Endothelial cell of umbilical vein (primary cell): ENCODE data around the gene ZFP57. TPM values are rescaled to one million over a fixed set of nuclear protein-coding genes. Genes with fewer than 3 reads are reported as not detected.
"Not testable (repeated sequence)": the region's sequence is repeated elsewhere in the genome, so short reads cannot be mapped to it uniquely, and the experiment has no call there.

Experiments
- BruUV-seq: library from RNA; stranded (reverse); fragments of 400-500 nt; replicated peaks from 2 replicates; lab custom pipeline; 2021; lab: Mats Ljungman, UMichigan
- CTCF ChIA-PET: fragments of 300-600, 350-600 bp; sonication (Branson Sonifier 250); formaldehyde crosslinking; loops from one replicate; lab custom pipeline; 2021; ENCODE audit warnings: antibody characterized with exemption, inconsistent platforms; lab: Charles Lee
- POLR2A ChIA-PET: fragments of 300-600, 350-600 bp; sonication (Branson Sonifier 250); formaldehyde crosslinking; loops from one replicate; lab custom pipeline; 2021; ENCODE audit warnings: antibody characterized with exemption, inconsistent platforms; lab: Charles Lee
- DNase-seq: peaks from one replicate; pipeline ENCODE4 v3.0.0-alpha.2; 2011; ENCODE audit warnings: low read depth, low spot score
- FAIRE-seq: peaks from 2 replicates; lab custom pipeline; 2011; peaks lifted over from hg19 to GRCh38; lab: Jason Lieb, UNC
- H2AFZ ChIP-seq: 2 replicates; pipeline ENCODE4 v1.6.0; 2012; ENCODE audit warnings: low read depth, low read length, control low read depth, inconsistent platforms
- H3K27ac ChIP-seq: 2 replicates; pipeline ENCODE4 v1.5.1; 2011; ENCODE audit warnings: low read depth, mild to moderate bottlenecking, control low read depth, low read length, moderate library complexity; ENCODE audit not compliant: insufficient read depth
- H3K27me3 ChIP-seq, 2 experiments: 2 replicates each; pipeline versions ENCODE4 v1.6.0 to v1.6.1; 2011; ENCODE audit warnings: low read length in 2 of 2, mixed read lengths in 1 of 2; ENCODE audit not compliant: control insufficient read depth in 2 of 2, insufficient read depth in 2 of 2
- H3K36me3 ChIP-seq, 2 experiments: 2 replicates in 1 of 2; 3 replicates in 1 of 2; pipeline ENCODE4 v1.5.1; 2011; ENCODE audit warnings: low read length in 2 of 2, mild to moderate bottlenecking in 1 of 2, moderate library complexity in 1 of 2; ENCODE audit not compliant: control insufficient read depth in 2 of 2, insufficient read depth in 2 of 2; ENCODE audit errors: extremely low read depth in 1 of 2
- H3K4me1 ChIP-seq: 3 replicates; pipeline ENCODE4 v1.5.1; 2011; ENCODE audit warnings: mild to moderate bottlenecking, low read length; ENCODE audit not compliant: control insufficient read depth, insufficient read depth; ENCODE audit errors: extremely low read depth
- H3K4me2 ChIP-seq: 2 replicates; pipeline ENCODE4 v1.6.1; 2011; ENCODE audit warnings: low read length, control low read depth, mixed read lengths; ENCODE audit not compliant: insufficient read depth
- H3K4me3 ChIP-seq, 3 experiments: fragments of 200-600 bp in 1 of 3; sonication (generic), shearing (Covaris generic) in 1 of 3; replicated peaks in 1 of 3; 2 replicates each; pipeline ENCODE4 v1.5.1; 2011 to 2016; ENCODE audit warnings: control low read depth in 3 of 3, low read length in 3 of 3, mild to moderate bottlenecking in 2 of 3, inconsistent platforms in 1 of 3, low read depth in 1 of 3, moderate library complexity in 1 of 3; ENCODE audit not compliant: insufficient read depth in 1 of 3
- H3K79me2 ChIP-seq: 2 replicates; pipeline ENCODE4 v1.6.0; 2012; ENCODE audit warnings: low read length, inconsistent platforms; ENCODE audit not compliant: control insufficient read depth, insufficient read depth
- H3K9ac ChIP-seq: replicated peaks from 2 replicates; pipeline ENCODE3; 2011; ENCODE audit warnings: low read length, control low read depth; ENCODE audit not compliant: insufficient read depth; ENCODE audit errors: extremely low read depth
- H3K9me1 ChIP-seq: replicated peaks from 3 replicates; pipeline ENCODE4 v1.6.0; 2011; ENCODE audit warnings: mild to moderate bottlenecking, low read length; ENCODE audit not compliant: control insufficient read depth, insufficient read depth; ENCODE audit errors: extremely low read depth
- H3K9me3 ChIP-seq: replicated peaks from 2 replicates; pipeline ENCODE4 v1.5.1; 2012; ENCODE audit warnings: low read length, inconsistent platforms; ENCODE audit not compliant: control insufficient read depth, insufficient read depth
- H4K20me1 ChIP-seq: replicated peaks from 2 replicates; pipeline ENCODE3; 2011; ENCODE audit warnings: mild to moderate bottlenecking, low read length; ENCODE audit not compliant: control insufficient read depth, insufficient read depth; ENCODE audit errors: extremely low read depth
- EZH2 ChIP-seq: IDR thresholded peaks from 2 replicates; pipeline ENCODE4 v1.6.1; 2012; ENCODE audit warnings: borderline replicate concordance, low read depth, mild to moderate bottlenecking, moderate library complexity, low read length, inconsistent platforms; ENCODE audit not compliant: severe bottlenecking
- FOS ChIP-seq: IDR thresholded peaks from 2 replicates; pipeline ENCODE4 v1.6.1; 2011; ENCODE audit warnings: mild to moderate bottlenecking, low read length, moderate library complexity, borderline replicate concordance; ENCODE audit not compliant: insufficient read depth
- GATA2 ChIP-seq: IDR thresholded peaks from 2 replicates; pipeline ENCODE4 v1.7.0; 2011; ENCODE audit warnings: low read depth, mild to moderate bottlenecking, moderate library complexity, mixed read lengths, low read length; ENCODE audit not compliant: insufficient read length, insufficient read depth
- JUN ChIP-seq: IDR thresholded peaks from 2 replicates; pipeline ENCODE4 v1.6.1; 2011; ENCODE audit warnings: borderline replicate concordance, low read depth; ENCODE audit not compliant: insufficient read length, insufficient read depth
- MYC ChIP-seq: IDR thresholded peaks from one replicate; pipeline ENCODE4 v1.6.1; 2011; ENCODE audit warnings: mild to moderate bottlenecking, low read depth, low read length
- POLR2A ChIP-seq: IDR thresholded peaks from 2 replicates; pipeline ENCODE4 v1.6.1; 2012; ENCODE audit warnings: low read depth, mild to moderate bottlenecking, control low read depth, low read length
- POLR2AphosphoS5 ChIP-seq: IDR thresholded peaks from 2 replicates; pipeline ENCODE4 v1.6.1; 2012; ENCODE audit warnings: low read depth, mild to moderate bottlenecking, control low read depth, low read length, moderate library complexity; ENCODE audit not compliant: insufficient read depth
- dilution Hi-C: fragments of 300-500 bp; cut with MboI; formaldehyde crosslinking; loops from one replicate; pipeline ENCODE4 v1.15.0; 2019; ENCODE audit warnings: low sequenced_read_pairs; ENCODE audit not compliant: extremely low pct_ligation_motif_present
- intact Hi-C: fragments of 100-400 bp; cut with micrococcal nuclease; formaldehyde crosslinking; loops from one replicate; pipeline ENCODE4 v1.10.0; 2022
- polyA plus RNA-seq, 4 experiments: library from polyadenylated mRNA; depleted of rRNA in 3 of 4; stranded (reverse) in 3 of 4; unstranded in 1 of 4; fragments of >200 nt; gene quantifications; 2 replicates each; pipeline versions ENCODE4 v1.2.1 to v1.2.3, GENCODE V29; 2011 to 2012; ENCODE audit warnings: missing spikeins in 1 of 4
- total RNA-seq: library from RNA; stranded (reverse); gene quantifications from 2 replicates; pipeline ENCODE4 v1.2.3, GENCODE V29; 2021
- TF ChIP-seq, protein P1 (sequence below): IDR thresholded peaks from 2 replicates; pipeline ENCODE4 v1.6.1; 2011; ENCODE audit not compliant: insufficient read depth, insufficient read length
- TF ChIP-seq, protein P2 (sequence below), 2 donors: IDR thresholded peaks; 1 replicate in 1 of 2; 2 replicates in 1 of 2; pipeline ENCODE4 v1.5.1; 2011; ENCODE audit warnings: low read length in 2 of 2, mild to moderate bottlenecking in 2 of 2, moderate library complexity in 2 of 2, control low read depth in 1 of 2, inconsistent platforms in 1 of 2, low read depth in 1 of 2; ENCODE audit not compliant: insufficient read depth in 1 of 2; ENCODE audit errors: extremely low read depth in 1 of 2

ZFP57 gene
- total and polyA plus RNA-seq, 2 donors (not counting 3 experiments of a cell fraction or from before 2014, with no cell fraction given): 0.07 TPM; not detected in 1

DNA sequence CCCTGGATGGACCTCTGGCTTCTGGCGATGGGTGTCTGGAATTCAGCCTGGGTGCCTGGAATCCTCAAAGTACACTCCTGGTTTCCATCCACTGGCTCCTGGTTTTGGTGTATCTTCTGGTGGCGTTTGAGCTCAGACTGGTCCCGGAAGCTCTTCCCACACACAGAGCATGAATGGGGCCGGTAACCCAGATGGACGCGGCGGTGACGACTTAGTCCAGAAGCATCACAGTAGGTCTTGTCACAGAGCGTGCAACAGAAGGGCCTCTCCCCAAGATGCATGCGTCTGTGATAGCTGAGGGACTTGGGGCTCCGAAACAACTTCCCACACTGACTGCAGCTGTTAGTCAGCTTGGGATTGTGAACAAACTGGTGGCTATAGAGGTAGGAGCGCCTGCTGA, 7.8 kb downstream of the ZFP57 start:
- dilution Hi-C loops (no loop called here), intact Hi-C loops (no loop called here)
- FAIRE-seq (no peak), DNase-seq (no peak)
- no peaks in the 10 kb centered on the region for H3K36me3 ChIP-seq
- no peak overlapping the region for H3K9ac ChIP-seq
- H3K4me3 ChIP-seq: no peak overlapping the region
- TF ChIP-seq MYC: no peak
- TF ChIP-seq JUN: no peak
- TF ChIP-seq GATA2: no peak
- no peak for TF ChIP-seq POLR2A
- no peak for TF ChIP-seq POLR2AphosphoS5
- no peak for TF ChIP-seq EZH2
- TF ChIP-seq, protein P1, sequence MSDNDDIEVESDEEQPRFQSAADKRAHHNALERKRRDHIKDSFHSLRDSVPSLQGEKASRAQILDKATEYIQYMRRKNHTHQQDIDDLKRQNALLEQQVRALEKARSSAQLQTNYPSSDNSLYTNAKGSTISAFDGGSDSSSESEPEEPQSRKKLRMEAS: no peak
- TF ChIP-seq FOS: no peak
- TF ChIP-seq, protein P2, sequence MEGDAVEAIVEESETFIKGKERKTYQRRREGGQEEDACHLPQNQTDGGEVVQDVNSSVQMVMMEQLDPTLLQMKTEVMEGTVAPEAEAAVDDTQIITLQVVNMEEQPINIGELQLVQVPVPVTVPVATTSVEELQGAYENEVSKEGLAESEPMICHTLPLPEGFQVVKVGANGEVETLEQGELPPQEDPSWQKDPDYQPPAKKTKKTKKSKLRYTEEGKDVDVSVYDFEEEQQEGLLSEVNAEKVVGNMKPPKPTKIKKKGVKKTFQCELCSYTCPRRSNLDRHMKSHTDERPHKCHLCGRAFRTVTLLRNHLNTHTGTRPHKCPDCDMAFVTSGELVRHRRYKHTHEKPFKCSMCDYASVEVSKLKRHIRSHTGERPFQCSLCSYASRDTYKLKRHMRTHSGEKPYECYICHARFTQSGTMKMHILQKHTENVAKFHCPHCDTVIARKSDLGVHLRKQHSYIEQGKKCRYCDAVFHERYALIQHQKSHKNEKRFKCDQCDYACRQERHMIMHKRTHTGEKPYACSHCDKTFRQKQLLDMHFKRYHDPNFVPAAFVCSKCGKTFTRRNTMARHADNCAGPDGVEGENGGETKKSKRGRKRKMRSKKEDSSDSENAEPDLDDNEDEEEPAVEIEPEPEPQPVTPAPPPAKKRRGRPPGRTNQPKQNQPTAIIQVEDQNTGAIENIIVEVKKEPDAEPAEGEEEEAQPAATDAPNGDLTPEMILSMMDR (IDR thresholded peaks at IDR 0.05; ENCODE audit: extremely low read depth in 1 of 2, insufficient read depth in 1 of 2, low read depth in 1 of 2, low read length in 2 of 2): no peak
- no peak overlapping the region for H3K27ac ChIP-seq
- H2AFZ ChIP-seq: no peak overlapping the region
- no peak overlapping the region for H3K4me2 ChIP-seq
- no peaks in the 10 kb centered on the region for H3K9me3 ChIP-seq
- H3K79me2 ChIP-seq: no peaks in the 10 kb centered on the region
- ChIA-PET CTCF (interaction anchor here (1.1 to 3.8 kb wide), 3 partner anchors 11 to 23 kb away, joined by 3 to 17 read pairs (median 7); no protein-coding TSS in a partner anchor), POLR2A (no interaction called here)
- no peaks in the 10 kb centered on the region for H3K4me1 ChIP-seq
- no peaks in the 10 kb centered on the region for H3K9me1 ChIP-seq
- no peaks in the 10 kb centered on the region for H4K20me1 ChIP-seq
- no TSS peak for BruUV-seq
- peaks cover 3 to 5% of the 10 kb centered on the region in 2 experiments for H3K27me3 ChIP-seq

DNA sequence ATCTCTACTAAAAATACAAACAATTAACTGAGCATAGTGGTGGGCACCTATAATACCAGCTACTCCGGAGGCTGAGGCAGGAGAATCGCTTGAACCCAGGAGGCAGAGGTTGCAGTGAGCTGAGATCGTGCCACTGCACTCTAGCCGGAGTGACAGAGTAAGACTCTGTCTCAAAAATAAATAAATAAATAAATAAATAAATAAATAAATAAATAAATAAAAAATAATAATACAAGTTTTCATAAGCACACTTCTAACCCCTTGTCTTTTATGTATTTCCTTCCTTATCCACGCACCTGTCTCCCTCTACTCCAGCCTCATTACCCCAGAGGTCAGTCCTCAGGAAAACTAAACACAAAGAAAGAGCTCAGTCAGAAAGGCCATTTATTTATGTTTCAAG, 8.8 kb downstream of the ZFP57 start:
- H3K9ac ChIP-seq, DNase-seq, BruUV-seq, dilution Hi-C loops, H3K9me3 ChIP-seq, H3K4me3 ChIP-seq, H3K79me2 ChIP-seq, H3K27ac ChIP-seq, H3K4me2 ChIP-seq, H2AFZ ChIP-seq, H3K4me1 ChIP-seq, H3K36me3 ChIP-seq, H4K20me1 ChIP-seq, FAIRE-seq, H3K9me1 ChIP-seq, POLR2A ChIA-PET, intact Hi-C loops: not testable (repeated sequence)
- peaks cover 7 to 13% of the 10 kb centered on the region in 2 experiments for H3K27me3 ChIP-seq
- CTCF ChIA-PET: interaction anchor here (1.1 to 4.9 kb wide), 3 partner anchors 15 to 22 kb away, joined by 3 to 25 read pairs (median 17); no protein-coding TSS in a partner anchor
